ENCODE data around the gene PRICKLE3.

GRCh38 chrX:49220100-49220499 is 33.9 kb upstream of the PRICKLE3 start:
- TF ChIP-seq CTCF (conservative IDR thresholded peaks at IDR 0.05 in 1 of 2, IDR thresholded peaks at IDR 0.05 in 1 of 2; ENCODE audit: low read depth in 1 of 2, low read length in 2 of 2) (no peak), EZH2 (IDR thresholded peaks at IDR 0.05; ENCODE audit: low read length, missing control alignments) (no peak)

Measured in fibroblast of lung (primary cell).